ENCODE measurements around the gene TMEM141. TPM values are rescaled to one million over a fixed set of nuclear protein-coding genes. Genes with fewer than 3 reads are reported as not detected.
A peak's percentile ranks its signal among the peaks of the same experiment; 100 is the strongest.

TMEM141 gene
- polyA plus RNA-seq, 1 donor, result 324 TPM

DNA sequence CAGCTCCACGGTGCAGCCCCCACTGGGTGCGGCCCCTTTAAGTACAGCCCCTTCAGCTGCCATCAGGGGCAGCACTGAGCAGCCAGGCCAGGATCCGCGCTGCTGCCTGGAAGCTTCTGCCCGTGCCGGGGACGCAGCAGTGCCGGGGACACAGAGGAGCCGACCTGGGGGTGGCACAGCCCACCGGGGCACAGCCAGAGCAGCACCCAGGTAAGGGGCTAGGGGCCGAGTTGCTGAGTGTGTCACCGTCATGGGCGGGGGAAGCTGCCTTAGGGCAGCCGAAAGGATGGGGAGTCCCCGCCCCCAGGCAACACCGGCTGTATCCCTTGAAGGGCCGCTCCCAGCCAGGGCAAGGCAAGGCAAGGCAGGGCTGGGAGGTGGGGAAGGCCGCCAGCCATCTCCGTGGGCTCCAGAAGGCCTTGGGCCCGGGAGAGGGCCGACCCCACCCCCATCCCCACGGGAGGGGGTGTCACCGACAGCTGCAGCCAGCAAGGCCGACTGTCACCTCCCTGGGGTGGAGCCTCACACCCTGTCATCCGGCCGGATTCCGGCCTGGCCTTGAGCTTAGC, 51.3 kb downstream of the TMEM141 start, which contains the start of gene AJM1:
TSS of gene AJM1 (plus strand) at position 99 of the 569 bp plus-strand sequence. CDS start 1,937 bp downstream, outside the sequence.
- peaks cover 62% of the 10 kb centered on the region for H3K4me1 ChIP-seq (ENCODE audit: control insufficient read depth, insufficient read depth, low read length)
- peak within 1 kb of the TSS; percentile 86 for H3K27ac ChIP-seq (ENCODE audit: low read length)
- peaks cover 27% of the 10 kb centered on the region for H3K9me3 ChIP-seq (ENCODE audit: control insufficient read depth, low read depth, low read length)
- WGBS (ENCODE audit: insufficient coverage, low lambda C conversion rate), result no CpG with 5 or more reads among the region's 27 CpGs
- peak; percentile 77 to 83 for DNase-seq
- H3K36me3 ChIP-seq (ENCODE audit: control insufficient read depth, insufficient read depth, low read length), result peaks cover 25% of the 10 kb centered on the region
- peak within 1 kb of the TSS; percentile 46 for H3K4me3 ChIP-seq (ENCODE audit: low read length)
- peaks cover 34% of the 10 kb centered on the region for H3K27me3 ChIP-seq (ENCODE audit: control insufficient read depth, insufficient read depth, low read length)

Other genes starting within 250 kb of the TMEM141 start
- 13.4 TPM for gene NOTCH1, start 245.3 kb upstream of the TMEM141 start, polyA plus RNA-seq
- 47.5 TPM for gene EGFL7, start 128.4 kb upstream of the TMEM141 start, polyA plus RNA-seq
- gene AGPAT2, start 103.9 kb upstream of the TMEM141 start, polyA plus RNA-seq, result 175 TPM
- 13.3 TPM for gene DIPK1B, start 78.8 kb upstream of the TMEM141 start, polyA plus RNA-seq
- 7.8 TPM for gene LCN10, start 48.4 kb upstream of the TMEM141 start, polyA plus RNA-seq
- 2.8 TPM for gene LCN6, start 42.8 kb upstream of the TMEM141 start, polyA plus RNA-seq
- gene LCN8, start 33.1 kb upstream of the TMEM141 start, polyA plus RNA-seq, result 0.06 TPM
- 14.0 TPM for gene LCN15, start 26.8 kb upstream of the TMEM141 start, polyA plus RNA-seq
- 27.4 TPM for gene CCDC183, start 5.0 kb downstream of the TMEM141 start, polyA plus RNA-seq
- 97.3 TPM for gene RABL6, start 16.6 kb downstream of the TMEM141 start, polyA plus RNA-seq
- gene AJM1, start 51.1 kb downstream of the TMEM141 start, polyA plus RNA-seq, result 10.4 TPM
- 312 TPM for gene PHPT1, start 58.1 kb downstream of the TMEM141 start, polyA plus RNA-seq
- gene MAMDC4, start 61.0 kb downstream of the TMEM141 start, polyA plus RNA-seq, result 772 TPM
- 585 TPM for gene EDF1, start 75.0 kb downstream of the TMEM141 start, polyA plus RNA-seq
- gene TRAF2, start 95.2 kb downstream of the TMEM141 start, polyA plus RNA-seq, result 18.5 TPM
- gene FBXW5, start 153.4 kb downstream of the TMEM141 start, polyA plus RNA-seq, result 86.8 TPM
- 36.0 TPM for gene C8G, start 153.9 kb downstream of the TMEM141 start, polyA plus RNA-seq
- gene LCN12, start 160.9 kb downstream of the TMEM141 start, polyA plus RNA-seq, result 121 TPM
- 4.6 TPM for gene PTGDS, start 186.2 kb downstream of the TMEM141 start, polyA plus RNA-seq
- gene LCNL1, start 191.6 kb downstream of the TMEM141 start, polyA plus RNA-seq, result 0.09 TPM
- gene PAXX, start 201.1 kb downstream of the TMEM141 start, polyA plus RNA-seq, result 38.9 TPM
- 3.6 TPM for gene CLIC3, start 205.2 kb downstream of the TMEM141 start, polyA plus RNA-seq
- gene ABCA2, start 236.9 kb downstream of the TMEM141 start, polyA plus RNA-seq, result 25.3 TPM
- gene FUT7, start 240.7 kb downstream of the TMEM141 start, polyA plus RNA-seq, result 0.69 TPM

Data from large intestine (tissue), 3 donors.